ENCODE results near the gene GLIS1.

Gene GLIS1

GRCh38 chr1:53575141-53575954 is 163.6 kb downstream of the GLIS1 start:
- Histone ChIP-seq H3K4me3 (ENCODE audit: low read length) (no peak overlapping the region), H3K36me3 (ENCODE audit: insufficient read depth, low read length) (no peaks in the 10 kb centered on the region), H3K27ac (ENCODE audit: low read depth, low read length) (no peak overlapping the region), H3K9me3 (ENCODE audit: insufficient read depth, low read depth, low read length) (no peaks in the 10 kb centered on the region), H3K9ac (ENCODE audit: low read depth, low read length) (no peak overlapping the region), H3K27me3 (ENCODE audit: insufficient read depth, low read length) (no peaks in the 10 kb centered on the region), H3K4me1 (ENCODE audit: insufficient read depth, low read length) (peaks cover 3% of the 10 kb centered on the region; the same call in 1 of the 2 replicates)
- 85% methylated on average over 14 of the region's 14 CpGs for WGBS

GRCh38 chr1:53574621-53575020 is 164.3 kb downstream of the GLIS1 start:
- Histone ChIP-seq H3K27me3 (ENCODE audit: insufficient read depth, low read length) (no peaks in the 10 kb centered on the region), H3K9me3 (ENCODE audit: insufficient read depth, low read depth, low read length) (no peaks in the 10 kb centered on the region), H3K4me1 (ENCODE audit: insufficient read depth, low read length) (peaks cover 3% of the 10 kb centered on the region; the same call in 1 of the 2 replicates), H3K36me3 (ENCODE audit: insufficient read depth, low read length) (no peaks in the 10 kb centered on the region), H3K27ac (ENCODE audit: low read depth, low read length) (no peak overlapping the region), H3K4me3 (ENCODE audit: low read length) (no peak overlapping the region), H3K9ac (ENCODE audit: low read depth, low read length) (no peak overlapping the region)
- WGBS = 88% methylated on average over 4 of the region's 4 CpGs

GRCh38 chr1:53573931-53574330 is 165.0 kb downstream of the GLIS1 start:
- no peaks in the 10 kb centered on the region for H3K36me3 ChIP-seq (ENCODE audit: insufficient read depth, low read length)
- H3K9me3 ChIP-seq (ENCODE audit: insufficient read depth, low read depth, low read length) = no peaks in the 10 kb centered on the region
- H3K27ac ChIP-seq (ENCODE audit: low read depth, low read length) = no peak overlapping the region
- H3K4me3 ChIP-seq (ENCODE audit: low read length) = no peak overlapping the region
- peaks cover 3% of the 10 kb centered on the region; the same call in 1 of the 2 replicates for H3K4me1 ChIP-seq (ENCODE audit: insufficient read depth, low read length)
- 93% methylated on average over 4 of the region's 4 CpGs for WGBS
- no peaks in the 10 kb centered on the region for H3K27me3 ChIP-seq (ENCODE audit: insufficient read depth, low read length)
- no peak overlapping the region for H3K9ac ChIP-seq (ENCODE audit: low read depth, low read length)

- H3K4me1 ChIP-seq (ENCODE audit: insufficient read depth, low read length) = peaks cover 3% of the 10 kb centered on the region; the same call in 1 of the 2 replicates
- no peaks in the 10 kb centered on the region for H3K9me3 ChIP-seq (ENCODE audit: insufficient read depth, low read depth, low read length)
- WGBS = 95% methylated on average over 8 of the region's 8 CpGs
- H3K36me3 ChIP-seq (ENCODE audit: insufficient read depth, low read length) = no peaks in the 10 kb centered on the region
- no peak overlapping the region for H3K27ac ChIP-seq (ENCODE audit: low read depth, low read length)
- H3K27me3 ChIP-seq (ENCODE audit: insufficient read depth, low read length) = no peaks in the 10 kb centered on the region
- H3K9ac ChIP-seq (ENCODE audit: low read depth, low read length) = no peak overlapping the region
- H3K4me3 ChIP-seq (ENCODE audit: low read length) = no peak overlapping the region
Observed at GRCh38 chr1:53573522-53573921, 165.4 kb downstream of the GLIS1 start.

GRCh38 chr1:53572815-53573173 is 166.2 kb downstream of the GLIS1 start:
- Histone ChIP-seq H3K27ac (ENCODE audit: low read depth, low read length) (no peak overlapping the region), H3K9me3 (ENCODE audit: insufficient read depth, low read depth, low read length) (peaks cover 4% of the 10 kb centered on the region), H3K27me3 (ENCODE audit: insufficient read depth, low read length) (no peaks in the 10 kb centered on the region), H3K4me3 (ENCODE audit: low read length) (no peak overlapping the region), H3K9ac (ENCODE audit: low read depth, low read length) (no peak overlapping the region), H3K4me1 (ENCODE audit: insufficient read depth, low read length) (peaks cover 3% of the 10 kb centered on the region; the same call in 1 of the 2 replicates), H3K36me3 (ENCODE audit: insufficient read depth, low read length) (no peaks in the 10 kb centered on the region)
- 91% methylated on average over 3 of the region's 3 CpGs for WGBS

GRCh38 chr1:53572065-53572814 is 166.7 kb downstream of the GLIS1 start:
- Histone ChIP-seq H3K36me3 (ENCODE audit: insufficient read depth, low read length) (no peaks in the 10 kb centered on the region), H3K9me3 (ENCODE audit: insufficient read depth, low read depth, low read length) (peaks cover 10% of the 10 kb centered on the region), H3K27me3 (ENCODE audit: insufficient read depth, low read length) (no peaks in the 10 kb centered on the region), H3K9ac (ENCODE audit: low read depth, low read length) (no peak overlapping the region), H3K4me1 (ENCODE audit: insufficient read depth, low read length) (peaks cover 3% of the 10 kb centered on the region; the same call in 1 of the 2 replicates), H3K4me3 (ENCODE audit: low read length) (no peak overlapping the region), H3K27ac (ENCODE audit: low read depth, low read length) (no peak overlapping the region)
- 73% methylated on average over 4 of the region's 4 CpGs for WGBS

GRCh38 chr1:53568540-53568939 is 170.4 kb downstream of the GLIS1 start:
- H3K9ac ChIP-seq (ENCODE audit: low read depth, low read length) = no peak overlapping the region
- no peaks in the 10 kb centered on the region for H3K27me3 ChIP-seq (ENCODE audit: insufficient read depth, low read length)
- H3K4me1 ChIP-seq (ENCODE audit: insufficient read depth, low read length) = peaks cover 3% of the 10 kb centered on the region; the same call in 1 of the 2 replicates
- no peak overlapping the region for H3K4me3 ChIP-seq (ENCODE audit: low read length)
- H3K27ac ChIP-seq (ENCODE audit: low read depth, low read length) = no peak overlapping the region
- H3K9me3 ChIP-seq (ENCODE audit: insufficient read depth, low read depth, low read length) = peaks cover 11% of the 10 kb centered on the region
- 89% methylated on average over 1 of the region's 2 CpGs for WGBS
- no peaks in the 10 kb centered on the region for H3K36me3 ChIP-seq (ENCODE audit: insufficient read depth, low read length)

- no peaks in the 10 kb centered on the region for H3K27me3 ChIP-seq (ENCODE audit: insufficient read depth, low read length)
- H3K27ac ChIP-seq (ENCODE audit: low read depth, low read length) = no peak overlapping the region
- H3K9me3 ChIP-seq (ENCODE audit: insufficient read depth, low read depth, low read length) = peaks cover 11% of the 10 kb centered on the region
- H3K4me1 ChIP-seq (ENCODE audit: insufficient read depth, low read length) = peaks cover 3% of the 10 kb centered on the region; the same call in 1 of the 2 replicates
- H3K36me3 ChIP-seq (ENCODE audit: insufficient read depth, low read length) = no peaks in the 10 kb centered on the region
- H3K4me3 ChIP-seq (ENCODE audit: low read length) = no peak overlapping the region
- WGBS = 93% methylated on average over 3 of the region's 3 CpGs
- H3K9ac ChIP-seq (ENCODE audit: low read depth, low read length) = no peak overlapping the region
Observed at GRCh38 chr1:53567851-53568250, 171.1 kb downstream of the GLIS1 start.

- Histone ChIP-seq H3K4me3 (ENCODE audit: low read length) (no peak overlapping the region), H3K4me1 (ENCODE audit: insufficient read depth, low read length) (peaks cover 3% of the 10 kb centered on the region; the same call in 1 of the 2 replicates), H3K9me3 (ENCODE audit: insufficient read depth, low read depth, low read length) (peaks cover 11% of the 10 kb centered on the region), H3K27me3 (ENCODE audit: insufficient read depth, low read length) (no peaks in the 10 kb centered on the region), H3K27ac (ENCODE audit: low read depth, low read length) (no peak overlapping the region; the same call in 1 of the 2 replicates), H3K36me3 (ENCODE audit: insufficient read depth, low read length) (no peaks in the 10 kb centered on the region), H3K9ac (ENCODE audit: low read depth, low read length) (no peak overlapping the region)
- 88% methylated on average over 3 of the region's 3 CpGs for whole genome bisulfite sequencing
Observed at GRCh38 chr1:53567450-53567849, 171.5 kb downstream of the GLIS1 start.

GRCh38 chr1:53563611-53564010 is 175.4 kb downstream of the GLIS1 start:
- H3K36me3 ChIP-seq (ENCODE audit: insufficient read depth, low read length) = no peaks in the 10 kb centered on the region
- H3K27ac ChIP-seq (ENCODE audit: low read depth, low read length) = no peak overlapping the region
- no peak overlapping the region for H3K4me3 ChIP-seq (ENCODE audit: low read length)
- no peaks in the 10 kb centered on the region for H3K4me1 ChIP-seq (ENCODE audit: insufficient read depth, low read length)
- no peak overlapping the region for H3K9ac ChIP-seq (ENCODE audit: low read depth, low read length)
- 93% methylated on average over 3 of the region's 4 CpGs for WGBS
- H3K9me3 ChIP-seq (ENCODE audit: insufficient read depth, low read depth, low read length) = peaks cover 11% of the 10 kb centered on the region
- 0 out of 2 replicates have a peak, but pooled peaks cover 3% of the 10 kb centered on the region for H3K27me3 ChIP-seq (ENCODE audit: insufficient read depth, low read length)

GRCh38 chr1:53562981-53563379 is 176.0 kb downstream of the GLIS1 start:
- H3K27me3 ChIP-seq (ENCODE audit: insufficient read depth, low read length) = 0 out of 2 replicates have a peak, but pooled peaks cover 3% of the 10 kb centered on the region
- H3K9me3 ChIP-seq (ENCODE audit: insufficient read depth, low read depth, low read length) = peaks cover 8% of the 10 kb centered on the region
- H3K27ac ChIP-seq (ENCODE audit: low read depth, low read length) = no peak overlapping the region
- H3K36me3 ChIP-seq (ENCODE audit: insufficient read depth, low read length) = no peaks in the 10 kb centered on the region
- WGBS = 90% methylated on average over 3 of the region's 3 CpGs
- H3K4me1 ChIP-seq (ENCODE audit: insufficient read depth, low read length) = no peaks in the 10 kb centered on the region
- no peak overlapping the region for H3K9ac ChIP-seq (ENCODE audit: low read depth, low read length)
- H3K4me3 ChIP-seq (ENCODE audit: low read length) = no peak overlapping the region

Data from HUES64 (cell line).